GM18517 (cell line): ENCODE data around the gene OR4N2.
"Not testable (repeated sequence)": the region's sequence is repeated elsewhere in the genome, so short reads cannot be mapped to it uniquely, and the experiment has no call there.

Experiments
- ATAC-seq: cut with Tn5 transposase; IDR thresholded peaks from one replicate; pipeline ENCODE4 v1.9.1; 2021; ENCODE audit warnings: mild to moderate bottlenecking, moderate library complexity; ENCODE audit not compliant: unreplicated experiment

Gene OR4N2

GRCh38 chr14:19834203-19834848 lies 30.8 kb downstream of the OR4N2 start:
- ATAC-seq, result not testable (repeated sequence)

- ATAC-seq, result no peak
Observed at GRCh38 chr14:19838433-19838832, 34.9 kb downstream of the OR4N2 start.

GRCh38 chr14:19851365-19851764 lies 47.8 kb downstream of the OR4N2 start:
- no peak for ATAC-seq

GRCh38 chr14:19866061-19866669 lies 62.6 kb downstream of the OR4N2 start:
- ATAC-seq, result not testable (repeated sequence)

- ATAC-seq, result no peak
Observed at GRCh38 chr14:19873178-19873577, 69.6 kb downstream of the OR4N2 start.

- no peak for ATAC-seq
Observed at GRCh38 chr14:19874842-19875241, 71.3 kb downstream of the OR4N2 start, which contains the start of gene OR4K2. OR4K2 (plus strand) TSS chr14:19875142; CDS start chr14:19876268, 1,126 bp downstream.

GRCh38 chr14:19878029-19878642 lies 74.6 kb downstream of the OR4N2 start:
- no peak for ATAC-seq
